Hepatocyte (in vitro differentiated cells): Measurements from ENCODE around the gene DISC1. TPM values are rescaled to one million over a fixed set of nuclear protein-coding genes. Genes with fewer than 3 reads are reported as not detected.

Experiments
- DNase-seq: peaks from one replicate; pipeline ENCODE4 v3.0.0-alpha.2; 2016; ENCODE audit warnings: low spot score
- H2AFZ ChIP-seq: fragments of 200-600 bp; sonication (generic); 2 replicates; pipeline ENCODE4 v1.6.0; 2016; ENCODE audit warnings: antibody characterized with exemption, mild to moderate bottlenecking
- H3K27ac ChIP-seq: fragments of 200-600 bp; sonication (generic); 2 replicates; pipeline ENCODE4 v1.5.1; 2016; ENCODE audit warnings: mild to moderate bottlenecking
- H3K27me3 ChIP-seq: fragments of 200-600 bp; sonication (generic); 2 replicates; pipeline ENCODE4 v1.6.1; 2016
- H3K36me3 ChIP-seq: fragments of 200-600 bp; sonication (generic); replicated peaks from 2 replicates; pipeline ENCODE4 v1.5.1; 2016; ENCODE audit warnings: low read depth; ENCODE audit not compliant: insufficient read depth
- H3K4me1 ChIP-seq: fragments of 200-600 bp; sonication (generic); 2 replicates; pipeline ENCODE4 v1.5.1; 2016; ENCODE audit warnings: mild to moderate bottlenecking, moderate library complexity; ENCODE audit not compliant: insufficient read depth
- H3K4me2 ChIP-seq: fragments of 200-600 bp; sonication (generic); 2 replicates; pipeline ENCODE4 v1.6.0; 2016
- H3K4me3 ChIP-seq: fragments of 200-600 bp; sonication (generic); 2 replicates; pipeline ENCODE4 v1.5.1; 2016; ENCODE audit warnings: mild to moderate bottlenecking
- H3K79me2 ChIP-seq: fragments of 200-600 bp; sonication (generic); 2 replicates; pipeline ENCODE4 v1.6.0; 2017; ENCODE audit warnings: mild to moderate bottlenecking
- H3K9me2 ChIP-seq: fragments of 200-600 bp; sonication (generic); replicated peaks from 2 replicates; pipeline ENCODE4 v1.6.0; 2017; ENCODE audit warnings: mild to moderate bottlenecking; ENCODE audit not compliant: insufficient read depth
- H3K9me3 ChIP-seq: fragments of 200-600 bp; sonication (generic); 2 replicates; pipeline ENCODE4 v1.5.1; 2016; ENCODE audit warnings: low read depth, mild to moderate bottlenecking
- H4K20me1 ChIP-seq: fragments of 200-600 bp; sonication (generic); 2 replicates; pipeline ENCODE4 v1.6.0; 2016; ENCODE audit warnings: mild to moderate bottlenecking; ENCODE audit not compliant: insufficient read depth, poor library complexity, severe bottlenecking
- EZH2 ChIP-seq: fragments of 200-600 bp; sonication (generic); IDR thresholded peaks from 2 replicates; pipeline ENCODE4 v1.6.1; 2016; ENCODE audit warnings: antibody characterized with exemption, mild to moderate bottlenecking, borderline replicate concordance
- EZH2phosphoT487 ChIP-seq: fragments of 200-600 bp; sonication (generic); IDR thresholded peaks from one replicate; pipeline ENCODE4 v1.6.1; 2018; ENCODE audit warnings: antibody characterized with exemption, mild to moderate bottlenecking, low read depth, moderate library complexity; ENCODE audit not compliant: unreplicated experiment, severe bottlenecking
- WGBS: methylation state at CpG from one replicate; pipeline ENCODE4 v1.1.6; 2016; ENCODE audit warnings: low lambda C conversion rate; ENCODE audit errors: missing lambda C conversion rate; 5-methylcytosine and 5-hydroxymethylcytosine counted together
- polyA plus RNA-seq: library from polyadenylated mRNA; unstranded; fragments of >200 nt; fragmentation: Nextera tagmentation; extraction: Ambion mirVana; gene quantifications from 2 replicates; pipeline ENCODE4 v1.2.1, GENCODE V29; 2016
- total RNA-seq: library from RNA; depleted of rRNA; stranded (reverse); fragments of >200 nt; gene quantifications from 2 replicates; pipeline ENCODE4 v1.2.3, GENCODE V29; 2014
- TF ChIP-seq, protein P1 (sequence below): fragments of 200-600 bp; sonication (generic); IDR thresholded peaks from 2 replicates; pipeline ENCODE4 v1.5.1; 2016; ENCODE audit warnings: antibody characterized with exemption, mild to moderate bottlenecking; ENCODE audit not compliant: poor library complexity

Gene DISC1
- total and polyA plus RNA-seq, 2 experiments from 2014 or later: 3.0 to 4.7 TPM

DNA sequence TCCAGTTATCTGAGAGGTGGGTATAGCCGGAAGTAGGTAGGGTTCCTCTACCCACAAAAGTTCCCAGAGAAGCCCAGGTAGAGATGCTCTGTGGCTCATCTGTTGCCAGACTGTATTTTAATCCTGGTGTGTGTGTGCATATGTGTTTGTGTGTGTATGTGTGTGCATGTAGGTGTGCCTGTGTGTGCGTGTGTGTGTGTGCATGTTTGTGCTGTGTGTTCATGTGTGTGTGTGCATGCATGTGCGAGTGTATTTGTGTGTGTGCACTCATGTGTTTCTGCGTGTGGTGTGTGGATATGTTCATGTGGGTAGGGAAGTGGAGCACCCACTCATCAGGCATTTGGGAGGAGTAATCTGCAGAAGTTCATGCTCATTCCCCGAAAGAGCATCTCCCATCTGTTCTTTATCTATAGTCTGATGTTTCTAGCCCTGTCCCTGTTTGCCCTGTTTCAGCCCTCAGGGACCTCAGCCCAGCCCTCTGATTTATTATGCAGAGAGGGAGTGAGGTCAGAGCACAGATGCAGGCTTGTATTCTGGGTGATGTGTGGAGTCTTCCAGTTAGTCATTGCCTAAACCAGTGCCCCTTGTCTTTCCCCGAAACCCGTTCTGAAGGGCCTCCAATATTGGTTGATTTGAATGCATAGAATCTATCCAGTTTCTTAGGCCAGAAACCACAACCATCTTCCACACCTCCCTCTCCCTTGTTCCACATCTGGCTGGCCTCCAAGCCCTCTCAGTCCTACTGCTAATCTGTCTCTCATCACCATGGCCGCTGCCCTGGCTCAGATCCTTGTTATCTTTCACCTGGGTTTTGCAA lies 69.1 kb downstream of the DISC1 start:
- H4K20me1 ChIP-seq: no peaks in the 10 kb centered on the region
- no peak overlapping the region for H3K27ac ChIP-seq
- no peaks in the 10 kb centered on the region for H3K9me3 ChIP-seq
- no peak overlapping the region for H2AFZ ChIP-seq
- DNase-seq: no peak
- H3K4me3 ChIP-seq: no peak overlapping the region
- TF ChIP-seq EZH2phosphoT487: no peak
- TF ChIP-seq, protein P1, sequence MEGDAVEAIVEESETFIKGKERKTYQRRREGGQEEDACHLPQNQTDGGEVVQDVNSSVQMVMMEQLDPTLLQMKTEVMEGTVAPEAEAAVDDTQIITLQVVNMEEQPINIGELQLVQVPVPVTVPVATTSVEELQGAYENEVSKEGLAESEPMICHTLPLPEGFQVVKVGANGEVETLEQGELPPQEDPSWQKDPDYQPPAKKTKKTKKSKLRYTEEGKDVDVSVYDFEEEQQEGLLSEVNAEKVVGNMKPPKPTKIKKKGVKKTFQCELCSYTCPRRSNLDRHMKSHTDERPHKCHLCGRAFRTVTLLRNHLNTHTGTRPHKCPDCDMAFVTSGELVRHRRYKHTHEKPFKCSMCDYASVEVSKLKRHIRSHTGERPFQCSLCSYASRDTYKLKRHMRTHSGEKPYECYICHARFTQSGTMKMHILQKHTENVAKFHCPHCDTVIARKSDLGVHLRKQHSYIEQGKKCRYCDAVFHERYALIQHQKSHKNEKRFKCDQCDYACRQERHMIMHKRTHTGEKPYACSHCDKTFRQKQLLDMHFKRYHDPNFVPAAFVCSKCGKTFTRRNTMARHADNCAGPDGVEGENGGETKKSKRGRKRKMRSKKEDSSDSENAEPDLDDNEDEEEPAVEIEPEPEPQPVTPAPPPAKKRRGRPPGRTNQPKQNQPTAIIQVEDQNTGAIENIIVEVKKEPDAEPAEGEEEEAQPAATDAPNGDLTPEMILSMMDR: no peak
- no peak for TF ChIP-seq EZH2
- H3K4me2 ChIP-seq: no peak overlapping the region
- no peaks in the 10 kb centered on the region for H3K79me2 ChIP-seq
- no peaks in the 10 kb centered on the region for H3K9me2 ChIP-seq
- WGBS: 74% methylated on average over 8 of the region's 8 CpGs
- no peaks in the 10 kb centered on the region for H3K36me3 ChIP-seq
- H3K27me3 ChIP-seq: no peaks in the 10 kb centered on the region
- no peaks in the 10 kb centered on the region for H3K4me1 ChIP-seq

DNA sequence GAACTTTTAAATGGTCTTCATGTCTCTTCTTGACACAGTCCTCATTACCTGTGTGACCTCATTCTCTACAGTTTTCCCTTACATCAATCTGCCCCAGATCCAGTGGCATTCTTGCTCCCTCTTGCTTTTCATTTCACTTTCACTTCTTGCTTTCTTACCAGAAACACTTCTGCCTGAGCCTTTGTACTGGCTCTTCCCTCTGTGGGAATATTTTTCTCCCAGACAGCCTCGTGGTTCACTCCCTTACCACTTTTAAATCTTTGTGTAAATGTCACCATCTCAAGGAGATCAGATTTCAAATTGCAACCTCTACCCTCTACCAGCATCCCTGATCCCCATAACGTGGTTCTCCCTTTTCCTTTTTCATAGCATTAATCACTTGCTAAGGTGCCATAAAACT lies 73.2 kb downstream of the DISC1 start:
- no peak for DNase-seq
- Histone ChIP-seq H3K27ac (no peak overlapping the region), H3K36me3 (no peaks in the 10 kb centered on the region), H3K4me2 (peak overlapping the region; percentile 14), H3K79me2 (no peaks in the 10 kb centered on the region), H3K9me2 (no peaks in the 10 kb centered on the region), H3K27me3 (no peaks in the 10 kb centered on the region), H3K4me1 (no peaks in the 10 kb centered on the region), H3K9me3 (no peaks in the 10 kb centered on the region), H4K20me1 (no peaks in the 10 kb centered on the region), H3K4me3 (no peak overlapping the region), H2AFZ (no peak overlapping the region)
- TF ChIP-seq EZH2: no peak
- TF ChIP-seq, protein P1: no peak
- 28% methylated on average over 2 of the region's 2 CpGs for WGBS

DNA sequence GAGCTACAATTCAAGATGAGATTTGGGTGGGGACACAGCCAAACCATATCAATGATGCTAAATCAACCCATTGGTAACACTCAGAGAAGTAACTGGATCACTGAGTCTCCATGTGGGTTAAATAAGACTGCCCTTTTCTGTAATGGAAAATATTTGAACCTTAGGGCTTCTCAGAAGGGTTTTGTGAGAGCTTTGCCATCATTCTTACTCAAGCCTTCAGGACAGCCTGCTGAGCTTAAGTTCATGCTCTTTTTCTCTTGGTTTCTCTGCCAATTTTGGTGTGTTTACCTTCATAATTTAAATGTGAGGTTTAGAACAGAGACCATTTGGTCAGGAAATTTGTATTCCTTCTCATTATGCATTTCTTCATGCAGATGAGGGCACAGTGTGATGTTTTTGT lies 74.7 kb downstream of the DISC1 start:
- no peaks in the 10 kb centered on the region for H3K27me3 ChIP-seq

More for the DNA sequence above, 74.7 kb downstream of the DISC1 start:
- no peak for DNase-seq
- H3K9me3 ChIP-seq: no peaks in the 10 kb centered on the region
- H3K79me2 ChIP-seq: no peaks in the 10 kb centered on the region
- TF ChIP-seq, protein P1: no peak
- TF ChIP-seq EZH2phosphoT487: no peak
- no peak for TF ChIP-seq EZH2
- no peak overlapping the region for H2AFZ ChIP-seq
- H3K36me3 ChIP-seq: no peaks in the 10 kb centered on the region
- H3K4me3 ChIP-seq: no peak overlapping the region
- H3K4me2 ChIP-seq: no peak overlapping the region
- no peaks in the 10 kb centered on the region for H4K20me1 ChIP-seq
- no peaks in the 10 kb centered on the region for H3K9me2 ChIP-seq
- no peak overlapping the region for H3K27ac ChIP-seq
- peaks cover 2% of the 10 kb centered on the region for H3K4me1 ChIP-seq
